MCF 10A (cell line): ENCODE results near the gene ATL1. TPM values are rescaled to one million over a fixed set of nuclear protein-coding genes. Genes with fewer than 3 reads are reported as not detected.
"Not testable (repeated sequence)": the region's sequence is repeated elsewhere in the genome, so short reads cannot be mapped to it uniquely, and the experiment has no call there.

Experiments
- BruUV-seq: library from RNA; stranded (reverse); fragments of 400-500 nt; replicated peaks from 2 replicates; lab custom pipeline; 2021; lab: Mats Ljungman, UMichigan
- CTCF ChIA-PET: fragments of 300-600 bp; sonication (Branson Sonifier 250); formaldehyde crosslinking; extraction: SDS; loops from one replicate; lab custom pipeline; 2021; ENCODE audit warnings: antibody characterized with exemption, inconsistent platforms; lab: Yijun Ruan, JAX
- POLR2A ChIA-PET: fragments of 300-600, 350-650 bp; sonication (Branson Sonifier 250); formaldehyde crosslinking; extraction: SDS; loops from one replicate; lab custom pipeline; 2020; ENCODE audit warnings: antibody characterized with exemption, inconsistent platforms; lab: Yijun Ruan, JAX
- DNase-seq: peaks from one replicate; pipeline ENCODE4 v3.0.0-alpha.2; 2018; ENCODE audit not compliant: unreplicated experiment
- H3K27ac Mint-ChIP-seq: one replicate; pipeline ENCODE4 v1.8.0; 2022; ENCODE audit warnings: mild to moderate bottlenecking, low read depth, mixed read lengths; ENCODE audit not compliant: unreplicated experiment
- H3K27me3 Mint-ChIP-seq: one replicate; pipeline ENCODE4 v1.8.0; 2022; ENCODE audit warnings: mixed read lengths; ENCODE audit not compliant: insufficient read depth, unreplicated experiment
- H3K36me3 Mint-ChIP-seq: one replicate; pipeline ENCODE4 v1.8.0; 2022; ENCODE audit warnings: mild to moderate bottlenecking, moderate library complexity, mixed read lengths; ENCODE audit not compliant: insufficient read depth, unreplicated experiment
- H3K4me1 Mint-ChIP-seq: one replicate; pipeline ENCODE4 v1.8.0; 2022; ENCODE audit warnings: mixed read lengths; ENCODE audit not compliant: insufficient read depth, unreplicated experiment
- H3K4me3 Mint-ChIP-seq: one replicate; pipeline ENCODE4 v1.8.0; 2022; ENCODE audit warnings: mild to moderate bottlenecking, moderate library complexity, mixed read lengths; ENCODE audit not compliant: unreplicated experiment
- H3K9me3 Mint-ChIP-seq: one replicate; pipeline ENCODE4 v1.8.0; 2022; ENCODE audit warnings: mixed read lengths; ENCODE audit not compliant: unreplicated experiment
- intact Hi-C: fragments of 100-400 bp; cut with micrococcal nuclease; formaldehyde crosslinking; loops from 2 replicates; pipeline ENCODE4 v1.14.1; 2022
- total RNA-seq: library from RNA; stranded (reverse); gene quantifications from 2 replicates; pipeline ENCODE4 v1.2.3, GENCODE V29; 2022
- TF ChIP-seq, protein P1 (sequence below): fragments of 200-600 bp; IDR thresholded peaks from one replicate; pipeline ENCODE4 v1.8.0; 2022; ENCODE audit warnings: antibody characterized with exemption, mild to moderate bottlenecking; ENCODE audit not compliant: unreplicated experiment

Gene ATL1
- total RNA-seq, 1 experiment from 2014 or later = 3.3 TPM

DNA sequence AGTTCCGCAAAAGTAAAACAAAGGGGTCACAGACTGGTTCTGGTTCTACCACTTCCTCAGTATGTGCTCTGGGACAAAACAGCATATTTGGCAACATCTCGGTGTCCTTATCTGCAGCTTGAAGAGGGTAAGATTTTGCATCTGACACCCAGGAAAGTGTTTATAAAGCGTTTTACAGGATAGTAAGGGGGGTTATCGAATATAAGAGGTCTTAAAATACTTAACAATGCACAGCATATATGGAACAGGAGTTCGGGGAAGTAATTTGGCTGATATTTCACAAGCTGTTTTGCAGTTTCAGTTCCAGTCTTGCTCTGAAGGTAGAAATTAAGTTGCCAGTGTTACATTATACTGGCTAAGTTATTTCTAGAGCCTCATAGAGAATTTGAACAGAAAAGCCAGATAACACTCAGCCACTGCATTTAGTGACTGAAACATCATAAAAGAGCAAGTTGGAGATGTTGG lies 26.7 kb upstream of the ATL1 start:
- CTCF ChIA-PET = interaction anchor here (0.6 to 0.9 kb wide), 7 partner anchors 110 to 683 kb away, joined by 3 to 5 read pairs (median 3); partner anchors contain the start of gene NEMF
- TF ChIP-seq, protein P1, sequence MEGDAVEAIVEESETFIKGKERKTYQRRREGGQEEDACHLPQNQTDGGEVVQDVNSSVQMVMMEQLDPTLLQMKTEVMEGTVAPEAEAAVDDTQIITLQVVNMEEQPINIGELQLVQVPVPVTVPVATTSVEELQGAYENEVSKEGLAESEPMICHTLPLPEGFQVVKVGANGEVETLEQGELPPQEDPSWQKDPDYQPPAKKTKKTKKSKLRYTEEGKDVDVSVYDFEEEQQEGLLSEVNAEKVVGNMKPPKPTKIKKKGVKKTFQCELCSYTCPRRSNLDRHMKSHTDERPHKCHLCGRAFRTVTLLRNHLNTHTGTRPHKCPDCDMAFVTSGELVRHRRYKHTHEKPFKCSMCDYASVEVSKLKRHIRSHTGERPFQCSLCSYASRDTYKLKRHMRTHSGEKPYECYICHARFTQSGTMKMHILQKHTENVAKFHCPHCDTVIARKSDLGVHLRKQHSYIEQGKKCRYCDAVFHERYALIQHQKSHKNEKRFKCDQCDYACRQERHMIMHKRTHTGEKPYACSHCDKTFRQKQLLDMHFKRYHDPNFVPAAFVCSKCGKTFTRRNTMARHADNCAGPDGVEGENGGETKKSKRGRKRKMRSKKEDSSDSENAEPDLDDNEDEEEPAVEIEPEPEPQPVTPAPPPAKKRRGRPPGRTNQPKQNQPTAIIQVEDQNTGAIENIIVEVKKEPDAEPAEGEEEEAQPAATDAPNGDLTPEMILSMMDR = no peak
- intact Hi-C loops = loop anchor here (2.0 to 10.0 kb wide), 4 partner anchors 80 to 901 kb away; partner anchors contain the start of gene CDKL1
- Mint-ChIP-seq H3K27ac (no peak overlapping the region), H3K9me3 (peaks cover 5% of the 10 kb centered on the region), H3K27me3 (no peaks in the 10 kb centered on the region), H3K36me3 (peaks cover 13% of the 10 kb centered on the region), H3K4me3 (peak overlapping the region; percentile 80), H3K4me1 (peaks cover 28% of the 10 kb centered on the region)
- DNase-seq = no peak
- POLR2A ChIA-PET = interaction anchor here (0.6 to 3.0 kb wide), 4 partner anchors 27 to 438 kb away, joined by 3 to 26 read pairs (median 6); partner anchors contain the start of gene ATL1
- no TSS peak for BruUV-seq

DNA sequence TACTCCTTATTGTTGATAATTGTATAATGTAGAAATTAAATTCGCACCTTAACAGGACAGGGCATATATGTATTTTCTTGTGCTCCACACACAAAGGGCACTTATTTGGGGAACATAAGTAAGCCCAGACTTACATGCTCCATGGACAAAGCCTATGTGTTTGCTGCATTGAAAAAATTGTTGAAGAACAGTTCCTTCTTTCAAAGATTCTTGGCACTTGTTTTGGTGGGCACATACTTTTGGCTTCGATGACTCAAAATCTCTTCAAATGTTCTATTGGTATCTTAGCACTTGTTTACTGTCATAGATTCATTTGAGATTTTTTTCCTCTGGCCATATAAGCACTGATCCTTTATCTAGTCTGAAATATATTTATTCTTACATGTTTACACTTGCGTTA lies 26.1 kb upstream of the ATL1 start:
- intact Hi-C loops = loop anchor here (2.0 to 10.0 kb wide), 4 partner anchors 81 to 902 kb away; partner anchors contain the start of gene CDKL1
- DNase-seq = no peak
- peaks cover 28% of the 10 kb centered on the region for H3K4me1 Mint-ChIP-seq
- no peaks in the 10 kb centered on the region for H3K27me3 Mint-ChIP-seq
- H3K27ac Mint-ChIP-seq = no peak overlapping the region
- TF ChIP-seq, protein P1 = no peak
- POLR2A ChIA-PET = interaction anchor here (0.6 to 3.0 kb wide), 4 partner anchors 26 to 439 kb away, joined by 3 to 26 read pairs (median 6); partner anchors contain the start of gene ATL1
- CTCF ChIA-PET = interaction anchor here (0.6 to 0.9 kb wide), 5 partner anchors 204 to 683 kb away, joined by 3 read pairs; partner anchors contain the start of gene NEMF
- no peak overlapping the region for H3K4me3 Mint-ChIP-seq
- H3K9me3 Mint-ChIP-seq = peaks cover 7% of the 10 kb centered on the region
- peaks cover 12% of the 10 kb centered on the region for H3K36me3 Mint-ChIP-seq
- BruUV-seq = no TSS peak

DNA sequence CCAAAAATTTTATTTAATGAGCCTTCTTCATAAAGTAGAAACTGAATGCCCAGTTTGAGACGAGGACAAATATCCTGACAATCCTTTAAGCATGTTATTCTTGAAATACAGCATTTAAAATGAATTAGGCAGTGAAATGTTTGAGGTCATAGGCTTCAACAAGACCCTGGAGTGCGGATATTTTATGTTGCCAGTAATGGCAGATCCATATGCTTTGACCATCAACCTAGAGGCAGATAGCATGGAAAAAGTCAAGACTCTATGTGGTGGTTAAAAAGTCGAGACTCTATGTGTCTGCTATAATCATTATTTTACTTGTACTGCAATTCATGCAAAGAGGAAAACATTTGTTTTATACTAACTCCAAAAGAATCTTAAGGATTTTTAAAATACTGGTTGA lies 25.5 kb upstream of the ATL1 start:
- CTCF ChIA-PET = interaction anchor here (1.1 kb wide), 1 partner anchor 214 kb away, joined by 3 read pairs; no protein-coding TSS in a partner anchor
- Mint-ChIP-seq H3K4me3 (no peak overlapping the region), H3K9me3 (peaks cover 7% of the 10 kb centered on the region), H3K27ac (no peak overlapping the region), H3K4me1 (peaks cover 24% of the 10 kb centered on the region), H3K27me3 (no peaks in the 10 kb centered on the region), H3K36me3 (peaks cover 12% of the 10 kb centered on the region)
- TF ChIP-seq, protein P1 = no peak
- no peak for DNase-seq
- BruUV-seq = no TSS peak
- POLR2A ChIA-PET = no interaction called here
- intact Hi-C loops = loop anchor here (5.0 to 10.0 kb wide), 2 partner anchors 670 to 902 kb away; no protein-coding TSS in a partner anchor

DNA sequence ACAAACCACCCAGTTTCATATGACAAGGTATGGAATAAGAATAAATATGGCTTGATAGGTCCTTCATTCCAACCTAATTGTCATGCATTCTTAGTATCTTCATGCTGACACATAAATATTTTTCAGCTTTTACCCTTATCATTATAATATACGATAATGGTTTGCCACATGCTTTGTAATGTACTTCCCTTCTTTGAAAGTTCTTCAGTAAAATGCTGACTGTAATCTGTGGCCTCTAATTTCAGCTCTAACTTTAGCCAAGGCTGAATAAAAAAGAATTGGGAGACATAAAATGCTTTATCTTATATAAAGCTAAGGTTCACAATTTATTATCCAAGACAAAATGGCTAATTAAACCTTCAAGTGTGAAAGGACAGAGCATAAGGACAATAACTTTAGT lies 24.9 kb upstream of the ATL1 start:
- ChIA-PET CTCF (interaction anchor here (1.1 kb wide), 1 partner anchor 214 kb away, joined by 3 read pairs; no protein-coding TSS in a partner anchor), POLR2A (interaction anchor here (1.0 kb wide), 1 partner anchor 25 kb away, joined by 3 read pairs; the partner anchor contains the start of gene ATL1)
- Mint-ChIP-seq H3K27ac (no peak overlapping the region), H3K36me3 (peaks cover 7% of the 10 kb centered on the region), H3K27me3 (no peaks in the 10 kb centered on the region), H3K9me3 (peaks cover 7% of the 10 kb centered on the region), H3K4me3 (no peak overlapping the region), H3K4me1 (peaks cover 18% of the 10 kb centered on the region)
- BruUV-seq = no TSS peak
- intact Hi-C loops = loop anchor here (5.0 to 10.0 kb wide), 2 partner anchors 670 to 903 kb away; no protein-coding TSS in a partner anchor
- DNase-seq = no peak
- TF ChIP-seq, protein P1 = no peak

DNA sequence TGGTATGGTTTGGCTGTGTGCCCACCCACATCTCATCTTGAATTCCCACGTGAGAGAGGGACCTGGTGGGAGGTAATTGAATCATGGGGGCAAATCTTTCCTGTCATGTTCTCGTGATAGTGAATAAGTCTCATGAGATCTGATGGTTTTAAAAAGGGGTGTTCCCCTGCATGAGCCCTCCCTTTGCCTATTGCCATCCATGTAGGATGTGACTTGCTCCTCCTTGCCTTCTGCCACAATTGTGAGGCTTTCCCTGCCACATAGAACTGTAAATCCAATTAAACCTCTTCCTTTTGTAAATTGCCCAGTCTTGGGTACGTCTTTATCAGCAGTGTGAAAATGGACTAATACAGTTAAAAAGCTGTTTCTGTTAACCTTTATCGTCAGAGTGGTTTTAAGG lies 21.9 kb upstream of the ATL1 start:
- CTCF ChIA-PET = interaction anchor here (0.8 to 11.2 kb wide), 3 partner anchors 237 to 318 kb away, joined by 3 to 233 read pairs (median 5); no protein-coding TSS in a partner anchor
- H3K27ac Mint-ChIP-seq = not testable (repeated sequence)

More for the DNA sequence above, 21.9 kb upstream of the ATL1 start:
- BruUV-seq, H3K27me3 Mint-ChIP-seq, H3K4me3 Mint-ChIP-seq, H3K36me3 Mint-ChIP-seq, H3K9me3 Mint-ChIP-seq, DNase-seq: not testable (repeated sequence)
- intact Hi-C loops = loop anchor here (10.0 kb wide), 1 partner anchor 673 kb away; no protein-coding TSS in a partner anchor
- peaks cover 10% of the 10 kb centered on the region for H3K4me1 Mint-ChIP-seq
- POLR2A ChIA-PET = interaction anchor here (0.6 to 0.7 kb wide), 2 partner anchors 62 to 240 kb away, joined by 3 read pairs; no protein-coding TSS in a partner anchor
